DOHH2 (cell line): ENCODE data around the gene TTC23.

Experiments
- EZH2phosphoT487 ChIP-seq: fragments of 200-600 bp; sonication (generic); IDR thresholded peaks from 2 replicates; pipeline ENCODE4 v1.6.1; 2017; ENCODE audit warnings: borderline replicate concordance, mild to moderate bottlenecking, antibody characterized with exemption, low read length, moderate library complexity, mixed read lengths
- TF ChIP-seq, protein P1 (sequence below): fragments of 200-600 bp; sonication (generic); IDR thresholded peaks from one replicate; pipeline ENCODE4 v1.5.1; 2014; ENCODE audit warnings: antibody characterized with exemption, mild to moderate bottlenecking, low read depth, low read length; ENCODE audit not compliant: poor library complexity, severe bottlenecking

DNA sequence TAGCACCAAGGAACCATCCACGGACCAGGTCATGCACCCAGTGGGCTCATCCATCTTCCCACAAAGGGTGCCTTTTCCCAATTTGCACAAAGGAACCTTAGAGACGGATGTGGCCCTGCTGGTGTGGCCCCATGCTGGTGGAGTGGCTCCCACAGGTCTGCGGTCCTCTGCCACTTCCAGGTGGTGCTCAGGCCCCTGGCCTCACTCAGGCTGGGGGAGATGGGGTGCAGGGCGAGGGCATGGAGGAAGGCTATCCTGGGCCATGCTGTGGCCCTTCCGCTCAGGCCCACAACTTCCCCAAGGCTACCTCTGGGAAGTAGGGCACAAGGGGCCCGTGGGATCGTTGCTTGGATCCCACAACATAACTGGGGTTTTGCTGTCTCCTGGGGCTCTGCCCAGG is 149.7 kb downstream of the TTC23 start:
- TF ChIP-seq, protein P1, sequence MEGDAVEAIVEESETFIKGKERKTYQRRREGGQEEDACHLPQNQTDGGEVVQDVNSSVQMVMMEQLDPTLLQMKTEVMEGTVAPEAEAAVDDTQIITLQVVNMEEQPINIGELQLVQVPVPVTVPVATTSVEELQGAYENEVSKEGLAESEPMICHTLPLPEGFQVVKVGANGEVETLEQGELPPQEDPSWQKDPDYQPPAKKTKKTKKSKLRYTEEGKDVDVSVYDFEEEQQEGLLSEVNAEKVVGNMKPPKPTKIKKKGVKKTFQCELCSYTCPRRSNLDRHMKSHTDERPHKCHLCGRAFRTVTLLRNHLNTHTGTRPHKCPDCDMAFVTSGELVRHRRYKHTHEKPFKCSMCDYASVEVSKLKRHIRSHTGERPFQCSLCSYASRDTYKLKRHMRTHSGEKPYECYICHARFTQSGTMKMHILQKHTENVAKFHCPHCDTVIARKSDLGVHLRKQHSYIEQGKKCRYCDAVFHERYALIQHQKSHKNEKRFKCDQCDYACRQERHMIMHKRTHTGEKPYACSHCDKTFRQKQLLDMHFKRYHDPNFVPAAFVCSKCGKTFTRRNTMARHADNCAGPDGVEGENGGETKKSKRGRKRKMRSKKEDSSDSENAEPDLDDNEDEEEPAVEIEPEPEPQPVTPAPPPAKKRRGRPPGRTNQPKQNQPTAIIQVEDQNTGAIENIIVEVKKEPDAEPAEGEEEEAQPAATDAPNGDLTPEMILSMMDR: no peak
- no peak for TF ChIP-seq EZH2phosphoT487
